ENCODE results near the gene NFKBIB.

- no peak for TF ChIP-seq TAF1 (IDR thresholded peaks at IDR 0.05; ENCODE audit: low read depth)
- TF ChIP-seq CTCF (IDR thresholded peaks at IDR 0.05; ENCODE audit: poor library complexity, severe bottlenecking) = no peak
- no peak for TF ChIP-seq REST (IDR thresholded peaks at IDR 0.05; ENCODE audit: borderline replicate concordance)
- TF ChIP-seq RAD21 (conservative IDR thresholded peaks at IDR 0.05) = no peak
- no peak for TF ChIP-seq SMC3 (conservative IDR thresholded peaks at IDR 0.05; ENCODE audit: poor library complexity)
- no peak for TF ChIP-seq EP300 (conservative IDR thresholded peaks at IDR 0.05; ENCODE audit: poor library complexity, severe bottlenecking)
- TF ChIP-seq POLR2AphosphoS5 (IDR thresholded peaks at IDR 0.05) = no peak
- TF ChIP-seq EZH2 (IDR thresholded peaks at IDR 0.05; ENCODE audit: borderline replicate concordance, insufficient read depth, low read length, poor library complexity, severe bottlenecking) = no peak
- TF ChIP-seq MXI1 (conservative IDR thresholded peaks at IDR 0.05; ENCODE audit: poor library complexity, severe bottlenecking) = no peak
Observed at GRCh38 chr19:38917516-38917915, 17.7 kb downstream of the NFKBIB start.
